GM10847 (cell line): ENCODE results near the gene GTPBP1.

Experiments used
- POLR2A ChIP-seq: IDR thresholded peaks from 2 replicates; pipeline ENCODE4 v1.6.1; 2011; ENCODE audit not compliant: insufficient read length; ENCODE audit errors: extremely low read depth

GTPBP1 gene

DNA sequence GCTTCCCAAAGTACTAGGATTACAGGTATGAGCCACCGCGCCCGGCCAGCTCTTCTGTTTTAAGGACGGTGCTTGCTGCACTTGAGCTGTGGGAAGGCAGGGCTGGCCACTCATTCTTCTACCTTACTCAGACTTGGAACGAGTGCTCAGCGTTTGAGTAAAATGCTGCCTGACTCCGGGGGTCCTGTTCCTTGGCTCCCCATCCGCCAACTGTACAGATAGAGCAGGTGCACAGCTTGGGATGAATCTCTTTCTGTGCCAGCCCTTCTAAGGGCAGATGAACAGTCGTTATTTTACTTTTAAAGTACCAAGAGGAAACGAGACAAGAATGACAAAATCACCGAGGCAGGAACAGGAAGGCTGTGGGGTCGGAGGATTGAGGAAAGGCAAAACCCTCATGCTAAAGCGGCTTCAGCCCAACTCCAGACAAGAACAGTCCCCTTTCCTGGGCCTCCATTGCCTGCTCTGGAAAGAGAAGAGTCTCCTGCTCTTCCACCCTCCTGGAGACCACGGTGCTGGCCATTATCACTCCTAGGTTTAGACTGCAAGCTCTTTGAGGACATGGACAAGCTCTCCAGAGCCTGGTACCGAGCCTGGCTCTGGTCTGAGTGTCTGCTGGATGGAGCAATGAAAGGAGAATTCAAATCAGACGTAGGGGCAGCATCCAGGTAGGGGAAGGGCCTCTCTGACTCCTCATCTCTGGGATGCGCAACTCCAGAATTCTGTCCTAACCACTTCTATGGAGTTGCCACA, 51.1 kb downstream of the GTPBP1 start:
- TF ChIP-seq POLR2A = no peak

DNA sequence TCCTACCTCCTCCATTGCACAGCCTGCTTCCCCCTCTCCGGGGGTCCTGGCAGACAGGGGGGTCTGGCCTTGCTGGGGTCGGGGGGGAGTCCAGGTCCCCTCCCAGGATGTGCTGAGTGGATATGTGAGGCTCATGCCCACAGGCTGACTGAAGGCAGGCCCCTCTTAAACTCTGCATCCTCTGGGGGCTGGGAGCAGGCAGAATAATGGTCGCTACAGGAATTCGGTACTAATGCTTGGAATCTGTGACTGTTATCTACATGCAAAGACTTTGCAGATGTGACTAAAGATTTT, 51.7 kb downstream of the GTPBP1 start:
- TF ChIP-seq POLR2A = no peak

DNA sequence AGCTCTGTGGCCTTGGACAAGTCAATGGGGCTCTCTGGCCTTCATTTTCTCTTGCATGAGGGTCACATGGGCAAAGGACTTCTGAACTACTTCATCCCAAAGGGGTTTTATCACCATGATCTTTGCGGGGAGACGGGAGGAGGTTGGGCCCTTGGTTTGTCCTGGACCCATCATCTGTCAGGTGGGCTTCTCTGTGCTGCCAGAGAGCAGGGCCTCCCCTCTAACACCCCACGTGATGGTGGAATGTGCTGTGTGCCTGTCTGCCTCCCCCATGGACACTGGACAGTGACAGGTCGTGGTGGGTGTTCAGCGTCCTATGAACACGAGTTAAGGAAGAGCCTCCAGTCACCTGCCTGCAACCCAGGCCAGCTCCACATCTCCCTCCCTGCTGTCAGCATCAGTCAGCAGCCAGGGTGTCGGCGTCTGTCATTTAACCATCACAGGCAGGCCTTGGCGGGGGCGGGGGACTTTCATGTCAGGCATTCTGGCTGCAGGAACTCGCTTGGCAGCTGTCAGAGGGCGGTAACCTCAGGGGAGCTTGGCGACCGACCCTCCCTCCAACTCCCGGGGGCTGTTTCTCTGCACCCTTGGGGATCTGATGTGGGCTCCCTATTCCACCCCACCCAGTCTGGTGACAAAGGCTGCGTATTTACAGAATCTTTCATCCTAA, 52.7 kb downstream of the GTPBP1 start:
- no peak for TF ChIP-seq POLR2A

DNA sequence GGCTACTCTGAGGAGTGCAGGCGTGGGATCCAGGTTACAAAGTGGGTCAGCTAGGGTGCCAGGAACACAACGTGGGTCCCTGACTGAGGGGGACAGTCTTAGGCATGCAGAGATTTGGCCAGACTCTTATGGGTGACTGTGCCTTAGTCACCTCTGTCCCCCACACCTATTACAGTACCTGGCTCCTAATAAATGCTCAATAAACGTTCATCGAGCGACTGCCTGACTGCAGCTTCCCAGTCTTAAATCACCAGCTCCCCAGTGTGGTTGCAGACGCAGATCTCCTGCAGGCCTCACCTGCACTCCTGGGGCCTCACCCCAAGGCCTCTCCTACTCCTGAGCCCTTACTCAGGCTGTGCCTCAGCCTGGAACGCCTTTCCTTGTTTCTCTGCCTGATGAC, 53.3 kb downstream of the GTPBP1 start:
- no peak for TF ChIP-seq POLR2A

DNA sequence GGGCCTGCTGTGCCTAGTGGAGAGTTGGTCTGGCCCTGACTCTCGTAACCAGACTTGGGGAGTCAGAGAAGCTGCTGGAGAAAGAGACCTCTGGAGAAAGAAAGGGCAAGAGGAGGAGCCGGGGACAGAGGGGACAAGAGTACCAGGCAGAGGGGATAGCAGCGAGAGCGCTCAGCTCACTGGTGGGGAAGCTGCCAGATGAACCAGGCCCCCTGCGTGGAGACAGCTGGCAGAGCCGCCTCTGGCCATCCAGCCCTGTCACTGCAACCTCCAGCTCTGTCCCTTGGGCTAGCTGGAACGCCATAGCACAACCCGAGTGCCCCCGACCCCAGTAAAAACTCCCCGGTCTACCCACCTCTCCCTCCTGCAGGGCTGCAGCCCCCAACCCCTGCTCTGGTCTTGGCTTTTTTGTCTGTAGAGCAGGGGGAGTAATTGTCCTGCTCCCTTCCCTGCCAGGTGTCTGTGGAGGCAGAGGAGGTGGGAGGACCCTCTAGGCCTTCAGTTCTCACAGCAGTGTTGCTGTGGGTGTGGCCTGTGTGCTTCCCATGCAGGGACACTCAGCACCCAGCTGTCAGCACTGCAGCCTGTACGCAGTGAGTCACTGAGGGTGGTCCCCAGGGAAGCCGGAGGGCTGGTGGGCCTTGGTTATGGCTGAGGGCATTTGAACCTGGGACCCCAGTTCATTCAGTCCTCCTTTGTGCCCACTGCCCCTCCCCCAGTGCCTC, 54.9 kb downstream of the GTPBP1 start:
- TF ChIP-seq POLR2A = no peak

DNA sequence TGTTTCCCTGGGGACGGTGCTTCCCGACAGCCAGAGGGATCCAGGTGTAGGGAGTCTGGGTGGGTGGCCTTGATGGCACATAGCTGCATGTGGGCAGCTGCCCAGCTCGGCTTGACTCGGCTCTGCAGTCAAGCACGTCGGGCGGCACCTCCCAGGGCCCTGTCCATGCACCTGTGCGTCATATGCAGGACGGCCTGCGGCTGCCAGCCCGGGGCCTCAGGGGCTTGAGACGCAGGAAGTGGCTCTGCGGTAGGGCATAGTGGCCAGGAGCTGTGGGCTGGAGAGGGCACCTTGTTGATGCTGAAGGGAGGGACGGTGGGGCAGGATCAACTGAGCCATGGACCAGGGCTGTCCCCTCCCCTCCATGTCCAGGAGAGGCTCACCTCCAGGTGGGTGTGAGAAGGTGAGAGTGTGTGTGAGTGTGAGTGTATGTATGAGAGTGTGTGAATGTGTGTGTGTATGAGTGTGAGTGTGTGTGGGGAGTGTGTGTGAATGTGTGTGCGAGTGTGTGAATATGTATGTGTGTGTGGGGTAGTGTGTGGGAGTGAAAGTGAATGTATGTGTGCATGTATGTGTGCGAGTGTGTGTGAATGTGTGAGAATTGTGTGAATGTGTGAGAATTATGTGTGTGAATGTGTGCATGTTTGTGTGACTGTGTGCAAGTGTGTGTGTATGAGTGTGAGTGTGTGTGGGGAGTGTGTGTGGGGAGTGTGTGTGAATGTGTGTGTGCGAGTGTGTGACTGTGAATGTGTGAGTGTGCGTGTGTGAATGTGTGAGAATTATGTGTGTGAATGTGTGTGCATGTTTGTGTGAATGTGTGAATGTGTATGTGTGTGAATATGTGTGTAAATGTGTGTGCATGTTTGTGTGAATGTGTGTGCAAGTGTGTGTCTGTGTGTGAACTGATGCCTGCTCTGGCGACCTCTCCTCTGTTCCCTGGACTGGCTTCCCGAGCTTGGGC, 55.7 kb downstream of the GTPBP1 start:
- TF ChIP-seq POLR2A = no peak

DNA sequence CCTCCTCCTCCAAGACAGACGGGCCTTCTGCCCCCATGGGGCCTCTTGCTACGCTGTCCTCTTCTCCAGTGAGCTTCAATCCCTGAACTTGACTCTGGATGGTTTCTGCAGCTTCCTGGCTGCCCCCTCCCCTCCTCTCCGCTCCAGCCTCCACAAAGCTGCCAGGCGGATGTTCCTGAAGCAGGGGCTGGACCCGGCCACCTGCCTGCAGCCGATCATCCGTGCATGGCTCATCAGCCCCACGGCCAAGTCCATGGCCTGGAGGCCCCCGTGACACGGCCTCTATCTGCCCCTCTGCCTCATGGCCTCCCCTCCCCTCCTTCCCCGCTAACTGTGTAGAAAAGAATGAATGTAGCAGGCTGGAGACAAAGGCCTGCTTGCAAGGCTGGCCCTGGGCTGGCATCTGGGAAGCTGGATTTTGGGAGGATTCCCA, 56.8 kb downstream of the GTPBP1 start:
- TF ChIP-seq POLR2A = no peak

DNA sequence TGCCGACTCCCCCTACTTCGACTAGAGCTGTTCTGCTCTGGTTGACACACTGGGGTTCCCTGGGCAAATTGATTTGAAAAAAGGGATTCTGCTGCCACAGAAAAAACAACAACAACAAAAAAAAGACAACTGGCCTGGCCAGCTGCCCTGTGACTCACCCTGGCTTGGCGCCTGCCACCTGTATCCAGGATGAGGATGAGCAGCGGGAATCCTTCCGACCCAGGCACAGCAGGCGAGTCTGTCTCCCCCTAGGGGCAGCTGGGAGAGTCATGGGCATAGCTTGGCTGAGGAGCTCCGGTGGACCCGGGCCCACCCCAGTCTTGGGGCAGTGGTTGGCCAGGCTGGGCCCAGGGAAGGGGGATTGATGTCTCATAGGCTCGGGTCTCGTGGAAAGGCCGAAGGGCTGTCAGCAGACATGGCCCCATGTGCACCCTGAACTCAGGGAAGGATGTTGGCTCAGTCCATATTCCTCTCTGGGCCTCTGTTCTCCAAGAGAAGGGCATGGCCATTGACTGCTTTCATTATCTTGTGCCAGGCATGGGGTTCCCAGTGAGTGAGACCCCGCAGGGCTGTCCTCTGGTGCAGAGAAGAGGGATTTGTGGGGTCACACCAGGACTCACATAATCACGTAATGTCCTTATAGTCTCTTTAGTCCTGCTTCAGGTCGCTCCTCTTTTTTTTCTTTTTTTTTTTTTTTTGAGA, 60.5 kb downstream of the GTPBP1 start:
- no peak for TF ChIP-seq POLR2A

DNA sequence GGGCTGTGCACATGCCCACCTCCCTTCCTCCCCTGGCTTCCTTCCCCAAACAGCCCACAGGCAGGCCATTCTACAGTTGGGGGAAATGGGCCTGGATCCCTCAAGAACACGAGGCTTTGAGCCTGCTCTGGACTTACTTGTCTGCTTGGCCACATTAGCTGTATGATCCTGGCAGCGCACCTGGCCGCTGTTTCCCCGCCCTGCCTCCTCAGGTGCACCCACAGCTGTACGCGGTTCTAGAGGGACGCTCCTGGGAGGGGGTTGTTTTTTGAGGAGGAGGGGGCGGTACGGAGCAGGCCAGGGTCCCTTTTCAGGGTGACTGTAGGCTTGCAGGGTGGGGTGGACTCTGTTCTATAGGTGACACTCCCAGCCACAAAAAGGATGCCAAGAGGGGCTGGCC, 61.6 kb downstream of the GTPBP1 start:
- TF ChIP-seq POLR2A = no peak

DNA sequence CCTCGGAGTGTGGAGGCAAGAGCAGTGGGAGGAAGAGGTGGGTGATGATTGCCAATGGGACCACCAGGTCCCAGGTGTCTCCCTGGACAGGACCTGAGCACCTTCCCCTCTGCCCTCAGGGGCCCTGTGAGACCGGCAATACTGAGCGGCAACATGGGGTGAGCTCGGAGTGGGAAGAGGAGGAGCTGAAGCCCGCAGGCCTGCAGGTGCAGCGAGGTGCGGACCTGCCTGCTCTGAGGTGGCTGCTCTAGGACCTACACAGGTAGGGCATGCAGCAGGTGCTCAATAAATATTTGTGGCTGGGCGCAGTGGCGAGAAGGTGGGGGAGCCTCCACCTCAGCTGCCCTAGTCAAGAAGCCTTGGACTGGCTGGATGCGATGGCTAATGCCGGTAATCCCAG, 62.3 kb downstream of the GTPBP1 start:
- no peak for TF ChIP-seq POLR2A

DNA sequence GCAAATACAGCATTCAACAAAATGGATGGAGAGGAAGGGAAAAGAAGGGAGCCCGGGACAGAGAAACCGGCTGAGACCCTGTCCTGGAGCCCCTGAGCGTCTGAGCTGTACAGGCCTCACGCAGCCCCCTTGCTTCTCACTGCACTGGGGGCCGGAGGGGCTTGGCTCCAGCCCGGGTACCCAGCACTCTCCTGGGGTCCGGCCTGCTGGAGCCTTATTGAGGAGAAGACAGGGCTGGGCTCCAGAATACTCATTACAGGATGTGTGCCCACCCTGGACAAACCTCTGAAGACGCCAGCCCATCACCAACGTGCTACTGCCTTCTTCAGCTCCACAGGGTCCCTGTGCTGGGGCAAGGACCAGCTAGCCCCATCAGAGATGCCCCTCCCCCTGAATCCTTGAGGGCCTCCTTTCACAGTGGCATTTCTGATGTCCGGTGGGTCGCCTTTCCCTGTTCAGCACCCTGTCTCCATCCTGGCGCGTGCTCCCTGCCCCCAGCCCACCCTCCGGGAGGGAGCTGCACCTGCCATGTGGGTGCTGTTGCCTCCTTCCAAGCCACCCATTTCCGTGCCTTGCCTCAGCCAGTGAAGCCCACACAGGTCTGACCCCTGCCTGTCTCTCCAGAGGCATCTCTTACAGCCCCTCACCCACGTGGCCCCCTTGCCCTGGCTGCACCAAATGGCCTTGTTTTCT, 64.7 kb downstream of the GTPBP1 start:
- TF ChIP-seq POLR2A = no peak

DNA sequence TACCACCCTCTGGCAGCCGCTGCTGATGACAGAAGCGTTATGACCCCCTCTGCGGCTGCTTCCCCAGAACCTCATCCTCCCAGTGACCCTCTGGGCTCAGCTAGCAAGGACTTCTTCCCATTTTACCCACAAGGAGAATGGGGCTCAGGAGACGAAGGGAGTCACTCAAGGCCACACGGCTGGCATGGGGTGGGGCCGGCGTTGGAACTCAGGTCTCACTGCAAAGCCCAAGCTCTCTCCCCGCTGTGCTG, 66.8 kb downstream of the GTPBP1 start:
- no peak for TF ChIP-seq POLR2A

DNA sequence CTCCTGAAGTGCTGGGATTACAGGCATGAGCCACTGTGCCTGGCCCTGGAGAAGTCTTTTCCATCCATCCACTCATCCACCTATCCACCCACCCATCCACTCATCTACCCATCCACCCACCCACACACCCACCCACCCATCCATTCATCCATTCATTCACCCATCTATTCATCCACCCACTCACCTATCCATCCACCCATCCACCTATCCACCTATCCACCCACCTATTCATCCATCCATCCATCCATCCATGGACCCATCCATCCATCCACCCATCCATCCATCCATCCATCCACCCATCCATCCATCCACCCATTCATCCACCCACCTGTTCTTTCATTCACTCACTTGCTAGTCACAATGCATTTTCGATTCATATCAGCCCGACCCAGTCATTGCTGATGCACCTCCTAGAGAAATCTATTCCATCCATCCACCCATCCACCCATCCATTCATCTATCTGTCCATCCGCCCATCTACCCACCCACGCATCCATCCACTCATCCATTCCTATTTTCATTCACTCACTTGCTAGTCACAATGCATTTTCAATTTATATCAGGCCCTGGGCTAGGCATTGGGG, 67.7 kb downstream of the GTPBP1 start:
- TF ChIP-seq POLR2A = no peak

DNA sequence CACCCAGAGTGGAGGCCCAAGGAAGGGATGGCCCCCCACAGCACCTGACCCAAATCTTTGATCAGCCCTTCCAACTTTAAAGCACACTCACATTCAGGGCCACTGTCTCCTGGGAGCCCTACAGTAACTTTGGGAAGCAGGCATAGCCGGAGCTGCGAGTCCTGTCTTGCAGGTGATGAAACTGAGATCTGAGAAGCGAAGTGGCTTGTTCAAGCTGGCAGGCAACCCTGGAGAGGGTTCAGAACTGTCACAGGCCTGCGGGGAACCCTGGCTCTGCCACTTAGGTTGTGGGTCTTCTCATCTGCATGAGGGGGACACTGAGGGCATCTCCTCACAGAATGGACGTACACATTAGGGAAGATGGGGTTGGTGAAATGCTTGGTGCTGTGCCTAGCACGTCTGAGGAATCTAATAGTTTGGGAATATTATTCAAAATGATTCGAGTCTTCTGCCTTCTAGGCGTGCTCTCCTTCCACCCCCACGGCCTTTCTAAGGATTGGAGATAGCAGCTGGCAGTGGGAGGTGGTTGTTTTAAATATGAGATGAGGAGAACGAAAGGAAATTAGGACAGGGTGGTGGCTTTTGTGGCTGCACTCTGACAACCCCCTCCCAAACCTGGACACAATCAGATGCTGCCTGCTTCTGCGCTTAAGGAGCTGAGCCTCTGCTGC, 68.9 kb downstream of the GTPBP1 start:
- TF ChIP-seq POLR2A = no peak

DNA sequence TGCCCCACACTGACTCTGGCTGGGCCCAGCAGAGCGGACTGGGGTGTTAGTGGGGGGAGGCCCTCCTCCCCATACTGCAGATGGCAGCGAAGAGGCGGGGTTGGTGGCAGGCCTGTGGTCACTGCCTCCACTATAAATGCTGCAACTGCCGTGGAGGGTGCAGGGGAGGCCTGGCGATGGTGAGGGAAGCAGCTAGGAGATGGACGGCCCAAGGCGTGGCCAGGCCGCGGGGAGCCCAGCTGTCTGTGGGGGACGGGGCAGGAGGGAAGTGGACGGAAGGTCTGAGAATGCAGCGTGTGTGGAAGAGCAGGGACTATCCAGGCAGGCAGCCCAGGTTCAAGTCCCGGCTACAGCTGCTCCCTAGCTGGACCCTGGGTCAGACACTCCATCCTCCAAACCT, 69.9 kb downstream of the GTPBP1 start:
- no peak for TF ChIP-seq POLR2A
